Measurements from ENCODE around the gene EPB41L1.
"Not testable (repeated sequence)": the region's sequence is repeated elsewhere in the genome, so short reads cannot be mapped to it uniquely, and the experiment has no call there.

The EPB41L1 gene

GRCh38 chr20:36126836-36127527, 27.6 kb upstream of the EPB41L1 start:
- DNase-seq (ENCODE audit: low spot score): no peak

GRCh38 chr20:36128463-36129159, 25.9 kb upstream of the EPB41L1 start:
- DNase-seq (ENCODE audit: low spot score): no peak

- DNase-seq (ENCODE audit: low spot score): no peak
These were observed 25.4 kb upstream of the EPB41L1 start for GRCh38 chr20:36129160-36129543.

- no peak for DNase-seq (ENCODE audit: low spot score)
These were observed 24.1 kb upstream of the EPB41L1 start for GRCh38 chr20:36130390-36130789.

GRCh38 chr20:36132802-36133211, 21.7 kb upstream of the EPB41L1 start:
- no peak for DNase-seq (ENCODE audit: low spot score)

- DNase-seq (ENCODE audit: low spot score): no peak
These were observed 20.7 kb upstream of the EPB41L1 start for GRCh38 chr20:36133821-36134220.

GRCh38 chr20:36135159-36135558, 19.4 kb upstream of the EPB41L1 start:
- no peak for DNase-seq (ENCODE audit: low spot score)

- DNase-seq (ENCODE audit: low spot score): no peak
These were observed 18.7 kb upstream of the EPB41L1 start for GRCh38 chr20:36135821-36136220.

GRCh38 chr20:36137313-36137712, 17.2 kb upstream of the EPB41L1 start:
- DNase-seq (ENCODE audit: low spot score): not testable (repeated sequence)

- DNase-seq (ENCODE audit: low spot score): no peak
These were observed 13.2 kb upstream of the EPB41L1 start for GRCh38 chr20:36141310-36141709.

GRCh38 chr20:36144336-36144735, 10.2 kb upstream of the EPB41L1 start:
- no peak for DNase-seq (ENCODE audit: low spot score)

- no peak for DNase-seq (ENCODE audit: low spot score)
These were observed 8.4 kb upstream of the EPB41L1 start for GRCh38 chr20:36145877-36146707.

- no peak for DNase-seq (ENCODE audit: low spot score)
These were observed 6.8 kb upstream of the EPB41L1 start for GRCh38 chr20:36147690-36148089.

- DNase-seq (ENCODE audit: low spot score): no peak
These were observed 6.1 kb upstream of the EPB41L1 start for GRCh38 chr20:36148439-36148838.

GRCh38 chr20:36149012-36149411, 5.5 kb upstream of the EPB41L1 start:
- DNase-seq (ENCODE audit: low spot score): no peak

- no peak for DNase-seq (ENCODE audit: low spot score)
These were observed 5.1 kb upstream of the EPB41L1 start for GRCh38 chr20:36149469-36149868.

GRCh38 chr20:36150489-36150846, 4.1 kb upstream of the EPB41L1 start:
- DNase-seq (ENCODE audit: low spot score): no peak

- DNase-seq (ENCODE audit: low spot score): no peak
These were observed 3.5 kb upstream of the EPB41L1 start for GRCh38 chr20:36150847-36151539.

GRCh38 chr20:36152261-36152660, 2.3 kb upstream of the EPB41L1 start:
- DNase-seq (ENCODE audit: low spot score): no peak

- no peak for DNase-seq (ENCODE audit: low spot score)
These were observed 1.3 kb upstream of the EPB41L1 start for GRCh38 chr20:36153204-36153603.

GRCh38 chr20:36153736-36154699, 522 bp upstream of the EPB41L1 start:
- DNase-seq (ENCODE audit: low spot score): peak; percentile 78

All from pons (tissue), 1 donor.